ENCODE data around the gene SFXN2. TPM values are rescaled to one million over a fixed set of nuclear protein-coding genes. Genes with fewer than 3 reads are reported as not detected.
"Not testable (repeated sequence)": the region's sequence is repeated elsewhere in the genome, so short reads cannot be mapped to it uniquely, and the experiment has no call there.

Gene SFXN2
- total RNA-seq, 2 donors from 2014 or later = 2.4 to 6.5 TPM

- intact Hi-C loops (cut with DNase I) = no loop called here
- DNase-seq (ENCODE audit: low spot score) = peak; percentile 99
Observed at GRCh38 chr10:102713814-102714620, 419 bp upstream of the SFXN2 start, which contains the start of gene ARL3. ARL3 (minus strand) TSS chr10:102714397; CDS start chr10:102714275, 122 bp downstream.

GRCh38 chr10:102715880-102716279 is 1.4 kb downstream of the SFXN2 start:
- no peak for DNase-seq (ENCODE audit: low spot score)
- intact Hi-C loops (cut with DNase I) = no loop called here

- intact Hi-C loops (cut with DNase I); DNase-seq (ENCODE audit: low spot score): not testable (repeated sequence)
Observed at GRCh38 chr10:102716900-102717565, 2.6 kb downstream of the SFXN2 start.

- intact Hi-C loops (cut with DNase I) = no loop called here
- DNase-seq (ENCODE audit: low spot score) = no peak
Observed at GRCh38 chr10:102718220-102718619, 3.8 kb downstream of the SFXN2 start.

- DNase-seq (ENCODE audit: low spot score) = no peak
- intact Hi-C loops (cut with DNase I) = no loop called here
Observed at GRCh38 chr10:102720337-102720736, 5.9 kb downstream of the SFXN2 start.

- intact Hi-C loops (cut with DNase I) = no loop called here
- no peak for DNase-seq (ENCODE audit: low spot score)
Observed at GRCh38 chr10:102720775-102721301, 6.4 kb downstream of the SFXN2 start.

GRCh38 chr10:102721954-102722353 is 7.5 kb downstream of the SFXN2 start:
- intact Hi-C loops (cut with DNase I) = no loop called here
- DNase-seq (ENCODE audit: low spot score) = no peak

GRCh38 chr10:102723989-102724388 is 9.6 kb downstream of the SFXN2 start:
- no peak for DNase-seq (ENCODE audit: low spot score)
- intact Hi-C loops (cut with DNase I) = no loop called here

- intact Hi-C loops (cut with DNase I) = loop anchor here in 1 of 2 donors (5.0 kb wide), 1 partner anchor 176 kb away; no protein-coding TSS in a partner anchor
- no peak for DNase-seq (ENCODE audit: low spot score)
Observed at GRCh38 chr10:102726274-102726673, 11.8 kb downstream of the SFXN2 start.

GRCh38 chr10:102727037-102727818 is 12.8 kb downstream of the SFXN2 start:
- no peak for DNase-seq (ENCODE audit: low spot score)
- intact Hi-C loops (cut with DNase I) = loop anchor here in 1 of 2 donors (5.0 kb wide), 1 partner anchor 175 kb away; no protein-coding TSS in a partner anchor

GRCh38 chr10:102729029-102730026 is 14.9 kb downstream of the SFXN2 start:
- intact Hi-C loops (cut with DNase I) = loop anchor here (2.0 to 10.0 kb wide), 3 partner anchors 85 to 173 kb away; no protein-coding TSS in a partner anchor
- peak; percentile 97 for DNase-seq (ENCODE audit: low spot score)

- no peak for DNase-seq (ENCODE audit: low spot score)
- intact Hi-C loops (cut with DNase I) = loop anchor here in 1 of 2 donors (10.0 kb wide), 1 partner anchor 83 kb away; no protein-coding TSS in a partner anchor
Observed at GRCh38 chr10:102731222-102731800, 16.9 kb downstream of the SFXN2 start.

GRCh38 chr10:102732661-102733060 is 18.2 kb downstream of the SFXN2 start:
- DNase-seq (ENCODE audit: low spot score) = no peak
- intact Hi-C loops (cut with DNase I) = loop anchor here in 1 of 2 donors (10.0 kb wide), 1 partner anchor 82 kb away; no protein-coding TSS in a partner anchor

GRCh38 chr10:102735065-102735562 is 20.7 kb downstream of the SFXN2 start:
- peak; percentile 93 for DNase-seq (ENCODE audit: low spot score)
- intact Hi-C loops (cut with DNase I) = loop anchor here in 1 of 2 donors (10.0 kb wide), 1 partner anchor 80 kb away; no protein-coding TSS in a partner anchor

GRCh38 chr10:102738692-102739121 is 24.3 kb downstream of the SFXN2 start:
- no peak for DNase-seq (ENCODE audit: low spot score)
- intact Hi-C loops (cut with DNase I) = loop anchor here in 1 of 2 donors (10.0 kb wide), 1 partner anchor 76 kb away; no protein-coding TSS in a partner anchor

- DNase-seq (ENCODE audit: low spot score) = no peak
- intact Hi-C loops (cut with DNase I) = no loop called here
Observed at GRCh38 chr10:102740229-102740628, 25.8 kb downstream of the SFXN2 start.

- DNase-seq (ENCODE audit: low spot score) = no peak
- intact Hi-C loops (cut with DNase I) = no loop called here
Observed at GRCh38 chr10:102741726-102742237, 27.3 kb downstream of the SFXN2 start.
